Measurements from ENCODE around the gene CCNC. TPM values are rescaled to one million over a fixed set of nuclear protein-coding genes. Genes with fewer than 3 reads are reported as not detected.

Gene CCNC
- total and polyA plus RNA-seq, 2 of the 13 experiments (the other 11 are each of a cell fraction or from before 2014, with no cell fraction given) = 69.6 to 141 TPM

GRCh38 chr6:99563056-99563723, 5.3 kb downstream of the CCNC start (continued):
- TF ChIP-seq ZGPAT (CRISPR knock-in tag; IDR thresholded peaks at IDR 0.05) (no peak), NFE2L2 (IDR thresholded peaks at IDR 0.05; ENCODE audit: low read length) (no peak), ZNF597 (CRISPR knock-in tag; IDR thresholded peaks at IDR 0.05) (no peak), ZNF232 (CRISPR knock-in tag; IDR thresholded peaks at IDR 0.05; ENCODE audit: borderline replicate concordance) (no peak), PRDM4 (CRISPR knock-in tag; IDR thresholded peaks at IDR 0.05; ENCODE audit: borderline replicate concordance) (no peak), NFATC3 (CRISPR knock-in tag; IDR thresholded peaks at IDR 0.05) (no peak), KDM2A (CRISPR knock-in tag; IDR thresholded peaks at IDR 0.05; ENCODE audit: borderline replicate concordance, low read depth) (no peak), IRF1 (CRISPR knock-in tag; IDR thresholded peaks at IDR 0.05; ENCODE audit: low read depth) (no peak), YY1 (IDR thresholded peaks at IDR 0.05; ENCODE audit: insufficient read depth, insufficient replicate concordance, low read depth, low read length) (no peak), GABPA (IDR thresholded peaks at IDR 0.05; ENCODE audit: low read depth, low read length) (no peak), GABPA (CRISPR knock-in tag; IDR thresholded peaks at IDR 0.05; ENCODE audit: low read depth) (no peak), HMG20A (CRISPR knock-in tag; IDR thresholded peaks at IDR 0.05; ENCODE audit: borderline replicate concordance) (no peak), KDM3A (CRISPR knock-in tag; IDR thresholded peaks at IDR 0.05; ENCODE audit: low read depth) (no peak)
